Epidermal melanocyte (primary cell): ENCODE data around the gene GNG14.
A peak's percentile ranks its signal among the peaks of the same experiment; 100 is the strongest.
"Not testable (repeated sequence)": the region's sequence is repeated elsewhere in the genome, so short reads cannot be mapped to it uniquely, and the experiment has no call there.

Experiments used
- DNase-seq: peaks from one replicate; pipeline ENCODE4 v3.0.0; 2011; ENCODE audit warnings: low spot score; ENCODE audit not compliant: insufficient read length

The GNG14 gene

GRCh38 chr19:12687496-12688196 is at the start of gene GNG14:
GNG14 (plus strand) TSS chr19:12687998; CDS start chr19:12688049, 51 bp downstream.
- no peak for DNase-seq

DNA sequence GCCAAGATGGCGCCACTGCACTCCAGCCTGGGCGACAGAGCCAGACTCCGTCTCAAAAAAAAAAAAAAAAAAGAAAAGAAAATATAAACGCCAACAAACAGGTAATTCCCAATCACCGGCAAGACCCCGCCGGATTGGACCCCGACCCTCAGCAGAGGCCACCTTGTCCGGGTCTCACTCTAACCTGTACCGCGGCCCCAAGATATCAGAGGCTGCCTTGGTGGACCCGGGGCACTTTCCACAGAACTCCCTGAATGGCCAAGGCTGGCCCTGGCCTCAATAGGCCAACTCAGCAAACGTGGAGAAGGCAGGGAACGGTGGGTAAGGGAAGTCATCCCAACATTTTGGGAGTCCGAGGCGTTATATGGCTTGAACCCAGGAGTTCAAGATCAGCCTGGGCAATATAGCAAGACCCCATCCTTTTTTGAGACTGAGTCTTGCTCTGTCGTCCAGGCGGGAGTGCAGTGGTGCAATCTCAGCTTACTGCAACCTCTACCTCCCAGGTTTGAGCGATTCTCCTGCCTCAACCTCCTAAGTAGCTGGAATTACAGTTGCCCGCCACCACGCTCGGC is 49.1 kb upstream of the GNG14 start:
- no peak for DNase-seq

DNA sequence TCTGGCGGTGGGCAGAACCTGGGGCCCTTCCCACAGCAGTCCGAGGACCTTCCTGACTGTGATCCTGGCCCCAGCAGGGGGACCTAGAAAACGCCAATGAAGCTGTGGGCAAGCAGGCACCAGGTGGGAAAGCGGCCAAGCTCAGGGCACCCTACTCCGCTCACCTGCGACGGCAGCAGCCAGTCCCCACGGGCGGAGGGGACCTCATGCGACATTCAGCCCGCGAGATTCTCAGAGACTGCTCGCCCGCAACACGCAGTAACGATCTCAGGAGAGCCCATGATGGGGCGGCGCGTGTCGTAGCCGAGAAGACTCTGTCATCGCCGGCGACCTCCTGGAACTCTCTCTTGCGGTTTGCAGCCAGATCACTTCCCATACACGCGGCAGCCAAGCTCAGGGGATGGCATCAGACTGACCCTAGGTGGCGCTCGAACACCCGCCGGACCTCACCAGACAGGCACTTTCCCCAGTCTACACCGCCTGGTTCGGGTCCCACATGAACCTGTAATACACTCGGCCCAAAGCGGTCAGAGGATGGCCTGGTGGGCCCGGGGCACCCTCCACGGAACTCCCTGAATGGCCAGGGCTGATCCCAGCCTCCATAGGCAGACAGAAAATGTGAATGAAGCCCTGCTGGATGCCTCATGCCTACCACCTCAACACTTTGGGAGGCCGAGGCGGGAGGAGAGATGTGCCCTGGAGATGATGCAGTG is 47.7 kb upstream of the GNG14 start:
- peak; percentile 75 for DNase-seq

- DNase-seq: no peak
These were observed 46.3 kb upstream of the GNG14 start for GRCh38 chr19:12641456-12641855.

GRCh38 chr19:12642506-12642905 is 45.3 kb upstream of the GNG14 start:
- DNase-seq: no peak

- not testable (repeated sequence) for DNase-seq
These were observed 44.1 kb upstream of the GNG14 start for GRCh38 chr19:12643716-12644115.

- no peak for DNase-seq
These were observed 41.2 kb upstream of the GNG14 start for GRCh38 chr19:12646551-12646950.

DNA sequence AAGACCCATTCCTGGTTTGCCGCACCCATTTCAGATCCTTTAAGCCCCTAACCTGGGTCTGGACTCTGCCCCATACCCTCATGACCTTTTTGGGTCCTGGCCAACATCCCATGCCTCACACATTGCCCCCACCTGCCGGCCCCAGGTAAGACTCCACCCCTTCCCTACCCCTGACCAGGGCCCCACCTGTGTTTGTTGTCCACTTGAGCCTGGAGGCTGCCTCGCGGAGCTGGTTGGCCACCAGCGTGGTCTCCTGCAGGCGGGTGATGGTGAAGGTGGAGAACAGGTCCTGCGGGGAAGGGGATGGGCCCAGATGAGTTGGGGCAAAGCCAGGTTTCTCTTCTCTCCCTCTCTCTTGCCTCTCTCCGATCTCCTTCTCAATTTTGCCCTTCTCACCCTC is 40.8 kb upstream of the GNG14 start:
- no peak for DNase-seq

GRCh38 chr19:12647490-12648071 is 40.2 kb upstream of the GNG14 start:
- DNase-seq: no peak

GRCh38 chr19:12648088-12648487 is 39.7 kb upstream of the GNG14 start:
- DNase-seq: no peak

DNA sequence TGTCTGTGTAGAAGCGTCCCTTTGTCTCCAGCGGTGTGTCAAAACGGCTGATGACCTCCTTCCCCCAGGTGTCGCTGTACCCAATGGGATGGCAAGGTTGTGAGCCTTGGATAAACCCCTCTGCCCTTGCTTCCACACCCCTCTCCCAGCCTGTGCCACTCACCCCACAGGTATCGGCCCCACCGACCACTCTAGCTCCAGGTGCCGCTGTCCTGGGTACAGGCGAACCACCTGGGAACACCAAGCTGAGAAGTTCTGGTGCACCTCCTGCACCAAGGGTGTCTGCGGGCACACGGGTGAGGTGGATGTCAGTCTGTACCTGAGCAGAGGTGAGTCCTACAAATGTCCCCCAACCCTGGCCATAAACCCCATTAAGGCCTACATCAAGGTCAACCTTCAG is 37.9 kb upstream of the GNG14 start:
- no peak for DNase-seq

DNA sequence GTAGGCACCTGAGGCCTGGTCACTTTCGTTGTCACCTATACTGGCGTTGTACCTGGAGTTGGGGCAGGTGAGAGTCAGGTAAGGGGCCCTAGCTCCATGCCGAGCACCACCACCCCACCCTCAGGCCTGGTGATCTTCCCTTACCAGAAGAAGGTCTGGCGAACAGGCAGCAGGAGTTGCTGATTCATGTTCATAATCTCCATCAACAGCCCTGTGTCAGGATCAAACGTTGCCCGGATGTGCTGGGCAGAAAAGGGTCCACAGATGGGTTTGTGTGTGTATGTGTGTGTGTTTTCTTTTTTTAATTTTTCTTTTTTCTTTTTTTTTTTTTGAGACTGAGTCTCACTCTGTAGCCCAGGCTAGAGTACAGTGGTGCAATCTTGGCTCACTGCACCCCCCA is 35.6 kb upstream of the GNG14 start:
- DNase-seq: no peak

GRCh38 chr19:12655546-12655945 is 32.3 kb upstream of the GNG14 start:
- no peak for DNase-seq

DNA sequence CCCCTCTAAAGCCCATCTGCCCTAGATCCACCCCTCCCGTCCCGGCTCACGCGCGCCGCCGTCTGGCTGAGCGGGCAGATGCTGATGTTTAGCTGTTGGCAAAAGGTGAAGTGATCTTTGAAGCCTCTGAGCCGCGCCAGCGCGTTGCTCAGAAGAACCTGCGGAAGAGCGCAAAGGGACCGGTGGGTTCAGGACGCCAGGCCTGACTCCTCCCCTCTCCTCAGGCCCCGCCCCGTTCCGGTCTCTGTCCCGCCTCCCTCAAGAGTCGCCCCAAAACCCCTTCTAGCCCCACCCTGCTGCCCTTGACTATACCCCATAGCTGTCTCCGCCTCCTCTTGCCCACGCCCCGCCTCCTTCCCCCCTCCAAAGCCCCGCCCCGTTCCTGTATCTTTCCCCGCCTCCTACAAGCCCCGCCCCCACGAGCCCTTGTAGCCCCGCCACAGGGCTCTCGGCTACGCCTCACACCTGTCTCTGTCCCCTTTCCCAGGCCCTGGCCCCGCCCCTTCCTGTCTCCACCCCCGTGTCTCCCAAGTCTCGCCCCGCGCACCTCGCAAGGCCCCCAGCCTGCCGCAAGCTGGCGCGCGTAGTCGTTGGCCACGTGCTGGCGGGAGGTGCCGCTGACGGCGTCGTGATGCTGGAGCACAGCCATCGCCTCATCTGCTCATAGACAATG is 30.8 kb upstream of the GNG14 start:
- DNase-seq: no peak

GRCh38 chr19:12657966-12658365 is 29.8 kb upstream of the GNG14 start:
- no peak for DNase-seq

- DNase-seq: no peak
These were observed 26.8 kb upstream of the GNG14 start for GRCh38 chr19:12660980-12661379.

GRCh38 chr19:12664406-12665280 is 23.2 kb upstream of the GNG14 start:
- DNase-seq: no peak

DNA sequence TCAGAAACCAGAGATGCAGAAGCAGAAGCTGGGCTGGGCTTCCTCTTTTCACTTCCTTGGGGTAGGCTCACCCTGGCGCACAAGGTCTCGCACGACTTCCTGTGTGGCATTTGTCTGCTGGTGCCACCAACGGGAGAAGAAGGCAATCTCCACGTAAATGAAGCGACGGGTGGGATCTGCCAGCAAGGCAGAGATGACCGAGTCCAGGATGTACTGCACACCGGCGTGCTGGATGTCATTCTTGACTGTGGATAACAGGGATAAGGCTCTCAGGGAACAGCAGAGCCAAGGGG is 22.6 kb upstream of the GNG14 start:
- no peak for DNase-seq

- no peak for DNase-seq
These were observed 22.0 kb upstream of the GNG14 start for GRCh38 chr19:12665671-12666264.

GRCh38 chr19:12666265-12667048 is 21.3 kb upstream of the GNG14 start, which contains the start of the genes MAN2B1 and WDR83:
MAN2B1 (minus strand) TSS chr19:12666742; CDS start chr19:12666701, 41 bp downstream.
WDR83 (plus strand) TSS chr19:12666807; CDS start chr19:12669791, 2,984 bp downstream.
- DNase-seq: peak; percentile 96
